Stomach (tissue), 9 donors: ENCODE results near the gene NMT1. TPM values are rescaled to one million over a fixed set of nuclear protein-coding genes. Genes with fewer than 3 reads are reported as not detected.

Experiments used
- DNase-seq, 2 donors: peaks; one replicate each; pipeline versions ENCODE4 v3.0.0 to v3.0.0-alpha.2; 2013 to 2019
- H3K27ac ChIP-seq, 5 donors: fragments of 200-600 bp in 4 of 5; sonication (generic) in 4 of 5; one replicate each; pipeline ENCODE4 v1.5.1; 2013 to 2019; ENCODE audit warnings: mild to moderate bottlenecking in 1 of 5, moderate library complexity in 1 of 5
- H3K27me3 ChIP-seq, 3 donors: fragments of 200-600 bp; sonication (generic); one replicate each; pipeline ENCODE4 v1.5.1; 2017 to 2019; ENCODE audit warnings: mixed run types in 1 of 3
- H3K36me3 ChIP-seq, 4 donors: fragments of 200-600 bp; sonication (generic); 1 replicate in 3 of 4; 2 replicates in 1 of 4; pipeline ENCODE4 v1.5.1; 2016 to 2019
- H3K4me1 ChIP-seq, 4 donors: fragments of 200-600 bp; sonication (generic); one replicate each; pipeline ENCODE4 v1.5.1; 2016 to 2019
- H3K4me3 ChIP-seq, 4 donors: fragments of 200-600 bp; sonication (generic) in 3 of 4; one replicate each; pipeline ENCODE4 v1.5.1; 2016 to 2019; ENCODE audit warnings: mild to moderate bottlenecking in 1 of 4
- H3K9me3 ChIP-seq, 4 donors: fragments of 200-600 bp; sonication (generic); one replicate each; pipeline ENCODE4 v1.5.1; 2016 to 2019
- CTCF ChIP-seq, 7 experiments: fragments of 450-650 bp in 4 of 7; fragments of 200-600 bp in 3 of 7; sonication (generic) in 3 of 7; IDR thresholded peaks; one replicate each; pipeline ENCODE4 v1.5.1; 2016 to 2019; ENCODE audit warnings: antibody characterized with exemption in 7 of 7, control low read depth in 2 of 7, mild to moderate bottlenecking in 1 of 7
- EP300 ChIP-seq: sonication (generic); formaldehyde crosslinking; IDR thresholded peaks from one replicate; pipeline ENCODE4 v1.6.1; 2017; ENCODE audit warnings: antibody characterized with exemption
- POLR2A ChIP-seq, 4 donors: fragments of 450-650 bp; IDR thresholded peaks; one replicate each; pipeline ENCODE4 v1.6.1; 2016; ENCODE audit warnings: antibody characterized with exemption in 4 of 4, control low read depth in 2 of 4, mild to moderate bottlenecking in 1 of 4, moderate library complexity in 1 of 4
- POLR2AphosphoS5 ChIP-seq, 3 donors: sonication (generic); formaldehyde crosslinking; IDR thresholded peaks; one replicate each; pipeline ENCODE4 v1.6.1; 2016; ENCODE audit warnings: antibody characterized with exemption in 3 of 3
- WGBS, 5 donors: extraction: QIAGEN DNeasy Blood & Tissue Kit in 3 of 5; methylation state at CpG; one replicate each; pipeline versions ENCODE4 v1.1.5 to v1.1.7; 2013 to 2018; 5-methylcytosine and 5-hydroxymethylcytosine counted together
- intact Hi-C: fragments of 100-400 bp; cut with DNase I; formaldehyde crosslinking; loops from one replicate; pipeline ENCODE4 v1.15.1; 2023; ENCODE audit warnings: low total_unique reads
- polyA plus RNA-seq, 3 donors: library from polyadenylated mRNA; stranded (reverse); fragments of 200-250 nt; gene quantifications; one replicate each; pipeline ENCODE4 v1.2.3, GENCODE V29; 2013
- total RNA-seq, 5 donors: library from RNA; depleted of rRNA; stranded (reverse); fragments of >200 nt; gene quantifications; one replicate each; pipeline versions ENCODE4 v1.1.0 to v1.2.3, GENCODE V29; 2014 to 2016
- donor health status: healthy with polysubstance abuse.
- donor health status: Bipolar disorder and iron deficiency.
- donor health status: healthy.

Gene NMT1
- total and polyA plus RNA-seq, 8 donors, result 23.3 to 230 (median 73.5) TPM

- intact Hi-C loops, result no loop called here
- Histone ChIP-seq H3K27me3 (no peaks in the 10 kb centered on the region), H3K4me3 (no peak overlapping the region), H3K27ac (peak overlapping the region; percentile 53 to 86 (median 85)), H3K36me3 (peaks cover 72 to 100% (median 97%) of the 10 kb centered on the region in 4 donors), H3K9me3 (no peaks in the 10 kb centered on the region), H3K4me1 (peaks cover 29 to 58% (median 41%) of the 10 kb centered on the region in 4 donors)
- 24 to 53% (median 40%) methylated on average over 4 to 6 of the region's 6 CpGs for WGBS, 5 donors
- TF ChIP-seq EP300 (no peak), POLR2AphosphoS5 (IDR thresholded peaks at IDR 0.05) (peak; percentile 68 to 90 (median 79))
- DNase-seq, result peak; percentile 57 to 84
These were observed 31.9 kb downstream of the NMT1 start for GRCh38 chr17:45092911-45093430.

GRCh38 chr17:45093444-45094110, 32.5 kb downstream of the NMT1 start:
- no peak for TF ChIP-seq POLR2A (IDR thresholded peaks at IDR 0.05)
- peak; percentile 62 for TF ChIP-seq EP300
- Histone ChIP-seq H3K4me3 (no peak overlapping the region), H3K36me3 (peaks cover 75 to 100% (median 97%) of the 10 kb centered on the region in 4 donors), H3K9me3 (no peaks in the 10 kb centered on the region), H3K27ac (peak overlapping the region; percentile 53 to 86 (median 85)), H3K4me1 (peaks cover 35 to 58% (median 45%) of the 10 kb centered on the region in 4 donors), H3K27me3 (no peaks in the 10 kb centered on the region)
- WGBS, 5 donors, result 48 to 63% (median 52%) methylated on average over 12 to 13 of the region's 13 CpGs
- intact Hi-C loops, result no loop called here
- DNase-seq, result no peak

- TF ChIP-seq POLR2A (IDR thresholded peaks at IDR 0.05), result no peak
- peak in 4 of 7 experiments; percentile 15 to 33 (median 23) for TF ChIP-seq CTCF (IDR thresholded peaks at IDR 0.05)
- TF ChIP-seq POLR2AphosphoS5 (IDR thresholded peaks at IDR 0.05), result no peak
- no peak for TF ChIP-seq EP300
- peak in 1 of 2 donors; percentile 63 for DNase-seq
- Histone ChIP-seq H3K4me1 (peaks cover 38 to 59% (median 48%) of the 10 kb centered on the region in 4 donors), H3K27me3 (no peaks in the 10 kb centered on the region), H3K9me3 (no peaks in the 10 kb centered on the region), H3K36me3 (peaks cover 75 to 100% (median 92%) of the 10 kb centered on the region in 4 donors), H3K4me3 (no peak overlapping the region), H3K27ac (peak overlapping the region in 3 of 5 donors; percentile 10 to 85 (median 54))
- intact Hi-C loops, result no loop called here
- WGBS, 5 donors, result 74 to 82% (median 75%) methylated on average over 3 of the region's 3 CpGs
These were observed 35.0 kb downstream of the NMT1 start for GRCh38 chr17:45096141-45096540.

GRCh38 chr17:45096926-45097325, 35.8 kb downstream of the NMT1 start:
- Histone ChIP-seq H3K9me3 (no peaks in the 10 kb centered on the region), H3K27me3 (no peaks in the 10 kb centered on the region), H3K27ac (peak overlapping the region in 3 of 5 donors; percentile 10 to 85 (median 54)), H3K4me1 (peaks cover 34 to 55% (median 45%) of the 10 kb centered on the region in 4 donors), H3K4me3 (no peak overlapping the region), H3K36me3 (peaks cover 82 to 100% (median 92%) of the 10 kb centered on the region in 4 donors)
- TF ChIP-seq POLR2AphosphoS5 (IDR thresholded peaks at IDR 0.05), result no peak
- TF ChIP-seq EP300, result no peak
- no peak for TF ChIP-seq POLR2A (IDR thresholded peaks at IDR 0.05)
- no peak for TF ChIP-seq CTCF (IDR thresholded peaks at IDR 0.05)
- 89 to 97% (median 94%) methylated on average over 11 of the region's 11 CpGs for WGBS, 5 donors
- no peak for DNase-seq
- intact Hi-C loops, result no loop called here

- Histone ChIP-seq H3K4me1 (peaks cover 21 to 46% (median 32%) of the 10 kb centered on the region in 4 donors), H3K27me3 (no peaks in the 10 kb centered on the region), H3K4me3 (no peak overlapping the region), H3K27ac (peak overlapping the region in 4 of 5 donors; percentile 29 to 68 (median 50)), H3K9me3 (no peaks in the 10 kb centered on the region), H3K36me3 (peaks cover 93 to 100% (median 96%) of the 10 kb centered on the region in 4 donors)
- WGBS, 5 donors, result 74 to 87% (median 82%) methylated on average over 11 to 13 of the region's 13 CpGs
- TF ChIP-seq EP300, result no peak
- TF ChIP-seq POLR2AphosphoS5 (IDR thresholded peaks at IDR 0.05), result no peak
- no peak for TF ChIP-seq POLR2A (IDR thresholded peaks at IDR 0.05)
- no peak for TF ChIP-seq CTCF (IDR thresholded peaks at IDR 0.05)
- intact Hi-C loops, result no loop called here
- DNase-seq, result no peak
These were observed 37.2 kb downstream of the NMT1 start for GRCh38 chr17:45098081-45098868.
